ENCODE data around the gene BCAP29.
"Not testable (repeated sequence)": the region's sequence is repeated elsewhere in the genome, so short reads cannot be mapped to it uniquely, and the experiment has no call there.

BCAP29 gene

GRCh38 chr7:107630342-107630741 lies 50.3 kb downstream of the BCAP29 start:
- in situ Hi-C loops (cut with HindIII; ENCODE audit: low pct_ligation_motif_present, low sequenced_read_pairs) = no loop called here
- H3K27ac ChIP-seq = no peak overlapping the region
- TF ChIP-seq CTCF (IDR thresholded peaks at IDR 0.05; ENCODE audit: low read depth, low read length, missing control alignments) = no peak
- no peak overlapping the region for H3K4me3 ChIP-seq (ENCODE audit: low read depth, low read length)
- no peak for DNase-seq
- H3K36me3 ChIP-seq (replicated peaks) = no peaks in the 10 kb centered on the region
- H3K27me3 ChIP-seq (replicated peaks) = no peaks in the 10 kb centered on the region

- Histone ChIP-seq H3K27me3 (replicated peaks) (no peaks in the 10 kb centered on the region), H3K4me3 (ENCODE audit: low read depth, low read length) (no peak overlapping the region), H3K36me3 (replicated peaks) (no peaks in the 10 kb centered on the region), H3K27ac (no peak overlapping the region)
- in situ Hi-C loops (cut with HindIII; ENCODE audit: low pct_ligation_motif_present, low sequenced_read_pairs) = no loop called here
- no peak for TF ChIP-seq CTCF (IDR thresholded peaks at IDR 0.05; ENCODE audit: low read depth, low read length, missing control alignments)
- no peak for DNase-seq
These were observed 51.8 kb downstream of the BCAP29 start for GRCh38 chr7:107631588-107632491.

- H3K36me3 ChIP-seq (replicated peaks) = no peaks in the 10 kb centered on the region
- no peak overlapping the region for H3K27ac ChIP-seq
- DNase-seq = no peak
- H3K4me3 ChIP-seq (ENCODE audit: low read depth, low read length) = no peak overlapping the region
- no peaks in the 10 kb centered on the region for H3K27me3 ChIP-seq (replicated peaks)
- no peak for TF ChIP-seq CTCF (IDR thresholded peaks at IDR 0.05; ENCODE audit: low read depth, low read length, missing control alignments)
- in situ Hi-C loops (cut with HindIII; ENCODE audit: low pct_ligation_motif_present, low sequenced_read_pairs) = no loop called here
These were observed 52.4 kb downstream of the BCAP29 start for GRCh38 chr7:107632492-107632865.

- DNase-seq = no peak
- no peak for TF ChIP-seq CTCF (IDR thresholded peaks at IDR 0.05; ENCODE audit: low read depth, low read length, missing control alignments)
- H3K4me3 ChIP-seq (ENCODE audit: low read depth, low read length) = no peak overlapping the region
- no peaks in the 10 kb centered on the region for H3K27me3 ChIP-seq (replicated peaks)
- in situ Hi-C loops (cut with HindIII; ENCODE audit: low pct_ligation_motif_present, low sequenced_read_pairs) = no loop called here
- no peaks in the 10 kb centered on the region for H3K36me3 ChIP-seq (replicated peaks)
- no peak overlapping the region for H3K27ac ChIP-seq
These were observed 58.5 kb downstream of the BCAP29 start for GRCh38 chr7:107638594-107638993.

- in situ Hi-C loops (cut with HindIII; ENCODE audit: low pct_ligation_motif_present, low sequenced_read_pairs); H3K36me3 ChIP-seq (replicated peaks); H3K27ac ChIP-seq; H3K27me3 ChIP-seq (replicated peaks); DNase-seq; H3K4me3 ChIP-seq (ENCODE audit: low read depth, low read length): not testable (repeated sequence)
These were observed 59.0 kb downstream of the BCAP29 start for GRCh38 chr7:107639070-107639469.

- TF ChIP-seq CTCF (IDR thresholded peaks at IDR 0.05; ENCODE audit: low read depth, low read length, missing control alignments) = no peak
- Histone ChIP-seq H3K27me3 (replicated peaks) (no peaks in the 10 kb centered on the region), H3K4me3 (ENCODE audit: low read depth, low read length) (no peak overlapping the region), H3K36me3 (replicated peaks) (no peaks in the 10 kb centered on the region), H3K27ac (no peak overlapping the region)
- in situ Hi-C loops (cut with HindIII; ENCODE audit: low pct_ligation_motif_present, low sequenced_read_pairs) = no loop called here
- no peak for DNase-seq
These were observed 61.6 kb downstream of the BCAP29 start for GRCh38 chr7:107641676-107642075.
